Activated gamma-delta T cell (primary cell): ENCODE measurements around the gene NCK1.

Experiments
- DNase-seq: peaks from one replicate; lab custom pipeline; 2025; lab: John Stamatoyannopoulos, UW
- total RNA-seq, 2 donors: gene quantifications; one replicate each; lab custom pipeline; 2026; lab: John Stamatoyannopoulos, UW

NCK1 gene
- 53.6 to 59.3 reads per million in 2 donors for total RNA-seq

- peak; percentile 98 for DNase-seq
Measured at GRCh38 chr3:136861890-136862616, at the start of gene NCK1. TSS of gene NCK1 (plus strand) at chr3:136862208. CDS start at chr3:136928002, 65,794 bp downstream.

GRCh38 chr3:136817448-136817847 lies 44.6 kb upstream of the NCK1 start:
- DNase-seq = no peak

- no peak for DNase-seq
Measured at GRCh38 chr3:136818191-136818768, 43.7 kb upstream of the NCK1 start.

- DNase-seq = peak; percentile 17
Measured at GRCh38 chr3:136818769-136819391, 43.1 kb upstream of the NCK1 start, which contains the start of gene SLC35G2. TSS of gene SLC35G2 (plus strand) at chr3:136819126. CDS start at chr3:136854461, 35,335 bp downstream.

GRCh38 chr3:136819392-136819730 lies 42.6 kb upstream of the NCK1 start:
- DNase-seq = no peak

- peak; percentile 21 for DNase-seq
Measured at GRCh38 chr3:136819731-136820679, 42.0 kb upstream of the NCK1 start.

- DNase-seq = no peak
Measured at GRCh38 chr3:136831461-136831860, 30.5 kb upstream of the NCK1 start.

- no peak for DNase-seq
Measured at GRCh38 chr3:136835089-136835812, 26.8 kb upstream of the NCK1 start.

GRCh38 chr3:136835813-136836510 lies 26.0 kb upstream of the NCK1 start:
- no peak for DNase-seq

GRCh38 chr3:136836511-136837156 lies 25.4 kb upstream of the NCK1 start:
- DNase-seq = no peak

- DNase-seq = no peak
Measured at GRCh38 chr3:136838641-136839555, 23.1 kb upstream of the NCK1 start.

GRCh38 chr3:136839556-136839931 lies 22.5 kb upstream of the NCK1 start:
- no peak for DNase-seq

GRCh38 chr3:136840252-136840651 lies 21.8 kb upstream of the NCK1 start:
- no peak for DNase-seq

GRCh38 chr3:136842294-136842693 lies 19.7 kb upstream of the NCK1 start:
- no peak for DNase-seq

- DNase-seq = no peak
Measured at GRCh38 chr3:136844724-136845123, 17.3 kb upstream of the NCK1 start.

- DNase-seq = no peak
Measured at GRCh38 chr3:136852180-136852579, 9.8 kb upstream of the NCK1 start.

GRCh38 chr3:136856665-136857064 lies 5.3 kb upstream of the NCK1 start:
- no peak for DNase-seq

- no peak for DNase-seq
Measured at GRCh38 chr3:136858381-136858780, 3.6 kb upstream of the NCK1 start.

- no peak for DNase-seq
Measured at GRCh38 chr3:136860541-136860940, 1.5 kb upstream of the NCK1 start.
